22Rv1 (cell line): Measurements from ENCODE around the gene GLG1.

Source experiments
- CTCF ChIP-seq: fragments of 450-650 bp; IDR thresholded peaks from 2 replicates; pipeline ENCODE4 v1.5.1; 2017; ENCODE audit warnings: mild to moderate bottlenecking
- ZFX ChIP-seq: fragments of 450-650 bp; IDR thresholded peaks from 2 replicates; pipeline ENCODE4 v1.6.1; 2017; ENCODE audit warnings: antibody characterized with exemption, borderline replicate concordance

GRCh38 chr16:74586948-74587347 is 20.0 kb downstream of the GLG1 start:
- no peak for TF ChIP-seq CTCF
- TF ChIP-seq ZFX, result no peak
